Keratinocyte (primary cell): ENCODE data around the gene PLCL1. TPM values are rescaled to one million over a fixed set of nuclear protein-coding genes. Genes with fewer than 3 reads are reported as not detected.

Source experiments
- DNase-seq: peaks from one replicate; pipeline ENCODE4 v3.0.0-alpha.2; 2011; ENCODE audit warnings: low read depth, missing footprints, low spot score
- FAIRE-seq: peaks from 2 replicates; lab custom pipeline; 2011; peaks lifted over from hg19 to GRCh38; lab: Jason Lieb, UNC
- H2AFZ ChIP-seq: 2 replicates; pipeline ENCODE4 v1.6.0; 2012; ENCODE audit warnings: low read length, control low read depth, inconsistent platforms; ENCODE audit not compliant: control insufficient read depth
- H3K27ac ChIP-seq: 2 replicates; pipeline ENCODE4 v1.5.1; 2011; ENCODE audit warnings: low read length; ENCODE audit not compliant: control insufficient read depth, insufficient read depth
- H3K27me3 ChIP-seq: 3 replicates; pipeline ENCODE4 v1.6.0; 2011; ENCODE audit warnings: low read length; ENCODE audit not compliant: control insufficient read depth, insufficient read depth; ENCODE audit errors: extremely low read depth
- H3K36me3 ChIP-seq, 2 experiments: 2 replicates in 1 of 2; 3 replicates in 1 of 2; pipeline ENCODE4 v1.5.1; 2011; ENCODE audit warnings: low read length in 2 of 2, mild to moderate bottlenecking in 1 of 2; ENCODE audit not compliant: control insufficient read depth in 2 of 2, insufficient read depth in 2 of 2; ENCODE audit errors: extremely low read depth in 1 of 2
- H3K4me1 ChIP-seq: 3 replicates; pipeline ENCODE4 v1.5.1; 2011; ENCODE audit warnings: low read length; ENCODE audit not compliant: control insufficient read depth, insufficient read depth; ENCODE audit errors: extremely low read depth
- H3K4me2 ChIP-seq: 3 replicates; pipeline ENCODE4 v1.6.0; 2011; ENCODE audit warnings: low read depth, low read length; ENCODE audit not compliant: control insufficient read depth, insufficient read depth; ENCODE audit errors: extremely low read depth
- H3K4me3 ChIP-seq, 3 experiments: fragments of 200-600 bp in 1 of 3; sonication (generic) in 1 of 3; 2 replicates in 2 of 3; 3 replicates in 1 of 3; pipeline ENCODE4 v1.5.1; 2011 to 2016; ENCODE audit warnings: low read length in 3 of 3, mild to moderate bottlenecking in 3 of 3, control low read depth in 2 of 3, inconsistent platforms in 1 of 3, low read depth in 1 of 3, mixed read lengths in 1 of 3, mixed run types in 1 of 3, moderate library complexity in 1 of 3; ENCODE audit not compliant: control insufficient read depth in 2 of 3, insufficient read depth in 2 of 3; ENCODE audit errors: extremely low read depth in 1 of 3
- H3K79me2 ChIP-seq: 2 replicates; pipeline ENCODE4 v1.6.0; 2012; ENCODE audit warnings: low read length; ENCODE audit not compliant: control insufficient read depth, insufficient read depth
- H3K9ac ChIP-seq: 3 replicates; pipeline ENCODE4 v1.6.0; 2011; ENCODE audit warnings: low read length; ENCODE audit not compliant: control insufficient read depth, insufficient read depth; ENCODE audit errors: extremely low read depth
- H3K9me1 ChIP-seq: 3 replicates; pipeline ENCODE4 v1.6.0; 2011; ENCODE audit warnings: low read length; ENCODE audit not compliant: control insufficient read depth, insufficient read depth; ENCODE audit errors: extremely low read depth
- H3K9me3 ChIP-seq: 2 replicates; pipeline ENCODE4 v1.5.1; 2012; ENCODE audit warnings: low read depth, low read length; ENCODE audit not compliant: control insufficient read depth
- H4K20me1 ChIP-seq: 3 replicates; pipeline ENCODE4 v1.6.0; 2011; ENCODE audit warnings: low read length; ENCODE audit not compliant: control insufficient read depth, insufficient read depth; ENCODE audit errors: extremely low read depth
- CTCF ChIP-seq, 3 experiments: IDR thresholded peaks in 1 of 3; conservative IDR thresholded peaks in 1 of 3; optimal IDR thresholded peaks in 1 of 3; 2 replicates in 2 of 3; 3 replicates in 1 of 3; pipeline versions ENCODE3 to v1.5.1; 2011; ENCODE audit warnings: low read length in 3 of 3, mild to moderate bottlenecking in 3 of 3, moderate library complexity in 2 of 3, control low read depth in 1 of 3, inconsistent platforms in 1 of 3; ENCODE audit not compliant: insufficient read depth in 2 of 3; ENCODE audit errors: extremely low read depth in 1 of 3
- EZH2 ChIP-seq: IDR thresholded peaks from one replicate; pipeline ENCODE4 v1.6.1; 2012; ENCODE audit warnings: inconsistent platforms, mild to moderate bottlenecking, low read length, moderate library complexity
- dilution Hi-C: fragments of 300-500 bp; cut with MboI; formaldehyde crosslinking; loops from one replicate; pipeline ENCODE4 v1.7.0; 2020; ENCODE audit warnings: low sequenced_read_pairs; ENCODE audit not compliant: extremely low pct_ligation_motif_present
- polyA plus RNA-seq, 5 experiments: library from polyadenylated mRNA; depleted of rRNA in 3 of 5; stranded (reverse) in 3 of 5; stranded (forward) in 1 of 5; unstranded in 1 of 5; fragments of >200 nt; gene quantifications; 1 replicate in 1 of 5; 2 replicates in 3 of 5; 3 replicates in 1 of 5; pipeline versions ENCODE4 v1.2.1 to v1.2.3, GENCODE V29; 2011 to 2012; ENCODE audit warnings: missing spikeins in 2 of 5, low read depth in 1 of 5, low replicate concordance in 1 of 5

Gene PLCL1
- polyA plus RNA-seq, 1 donor (not counting 4 experiments of a cell fraction or from before 2014, with no cell fraction given) = 0.01 TPM

DNA sequence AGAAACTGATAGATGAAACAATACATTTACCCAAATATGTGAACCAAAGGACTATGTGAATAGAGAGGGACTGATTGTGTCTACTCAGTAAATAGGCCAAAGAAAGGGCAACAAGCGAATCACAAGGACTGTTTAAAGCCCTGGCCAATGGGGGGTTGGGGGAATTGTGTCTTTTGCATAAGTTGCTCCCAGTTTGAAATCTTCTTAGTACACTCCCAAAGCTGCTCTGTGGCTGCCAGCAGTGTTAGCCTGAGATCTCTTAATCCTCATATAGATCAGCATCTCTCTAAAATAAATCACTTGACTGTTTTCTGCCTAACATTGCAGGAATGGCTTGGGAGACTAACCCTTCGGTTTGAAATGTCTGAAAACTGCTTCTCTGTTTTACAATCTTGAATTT lies 236.4 kb downstream of the PLCL1 start:
- FAIRE-seq = no peak
- no peak for DNase-seq
- no peaks in the 10 kb centered on the region for H3K9me1 ChIP-seq
- no peaks in the 10 kb centered on the region for H4K20me1 ChIP-seq
- no peaks in the 10 kb centered on the region for H3K9me3 ChIP-seq
- no peak overlapping the region for H2AFZ ChIP-seq
- no peak overlapping the region for H3K27ac ChIP-seq
- no peak overlapping the region for H3K4me3 ChIP-seq
- dilution Hi-C loops = no loop called here
- no peaks in the 10 kb centered on the region for H3K27me3 ChIP-seq
- no peak overlapping the region for H3K9ac ChIP-seq
- H3K36me3 ChIP-seq = no peaks in the 10 kb centered on the region
- TF ChIP-seq CTCF (optimal IDR thresholded peaks at IDR 0.05 in 1 of 3, IDR thresholded peaks at IDR 0.05 in 1 of 3, conservative IDR thresholded peaks at IDR 0.05 in 1 of 3; ENCODE audit: extremely low read depth in 1 of 3, insufficient read depth in 2 of 3, low read length in 3 of 3) (no peak), EZH2 (no peak)
- H3K4me1 ChIP-seq = no peaks in the 10 kb centered on the region
- no peaks in the 10 kb centered on the region for H3K79me2 ChIP-seq
- no peak overlapping the region for H3K4me2 ChIP-seq

DNA sequence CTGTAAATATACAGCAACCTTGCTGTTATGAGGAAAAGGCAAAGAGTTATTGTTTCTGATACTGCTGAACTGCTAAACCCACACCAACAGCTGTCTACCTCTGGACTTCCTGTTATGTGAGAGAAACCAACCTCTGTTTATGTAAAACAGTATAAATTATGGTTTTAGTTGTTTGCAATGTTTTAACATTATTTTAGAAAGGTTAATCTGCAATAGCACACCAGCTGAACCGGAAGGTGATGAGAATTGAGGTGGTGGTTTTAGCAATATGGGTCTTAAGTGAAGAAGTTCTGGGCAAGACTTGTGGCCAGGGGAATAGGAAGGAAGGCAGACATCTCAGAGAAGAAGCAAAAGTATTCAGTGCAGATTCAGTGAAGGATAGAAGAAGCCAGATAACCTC lies 237.8 kb downstream of the PLCL1 start:
- no peaks in the 10 kb centered on the region for H3K79me2 ChIP-seq
- no peaks in the 10 kb centered on the region for H3K4me1 ChIP-seq
- H3K27me3 ChIP-seq = no peaks in the 10 kb centered on the region
- H3K4me2 ChIP-seq = no peak overlapping the region
- H3K4me3 ChIP-seq = no peak overlapping the region
- no peak overlapping the region for H3K27ac ChIP-seq
- DNase-seq = no peak
- H3K9ac ChIP-seq = no peak overlapping the region
- no peak for FAIRE-seq
- H3K9me3 ChIP-seq = no peaks in the 10 kb centered on the region
- no peaks in the 10 kb centered on the region for H4K20me1 ChIP-seq
- no peak overlapping the region for H2AFZ ChIP-seq
- H3K36me3 ChIP-seq = no peaks in the 10 kb centered on the region
- dilution Hi-C loops = no loop called here
- TF ChIP-seq EZH2 (no peak), CTCF (optimal IDR thresholded peaks at IDR 0.05 in 1 of 3, IDR thresholded peaks at IDR 0.05 in 1 of 3, conservative IDR thresholded peaks at IDR 0.05 in 1 of 3; ENCODE audit: extremely low read depth in 1 of 3, insufficient read depth in 2 of 3, low read length in 3 of 3) (no peak)
- no peaks in the 10 kb centered on the region for H3K9me1 ChIP-seq
